ENCODE measurements around the gene KLF8. TPM values are rescaled to one million over a fixed set of nuclear protein-coding genes. Genes with fewer than 3 reads are reported as not detected.

KLF8 gene
- total RNA-seq, 1 experiment from 2014 or later: 7.3 TPM

- no peak overlapping the region for H3K27ac ChIP-seq (ENCODE audit: insufficient read length, low read depth, low read length)
- no peak overlapping the region for H2BK120ac ChIP-seq (ENCODE audit: low read depth, low read length, poor library complexity, severe bottlenecking)
- H4K20me1 ChIP-seq (ENCODE audit: control insufficient read depth, insufficient read depth, insufficient read length): no peaks in the 10 kb centered on the region
- peaks cover 7% of the 10 kb centered on the region for H3K9me3 ChIP-seq (ENCODE audit: control insufficient read depth, low read depth, low read length)
- H3T11ph ChIP-seq (ENCODE audit: low read length): no peak overlapping the region
- TF ChIP-seq CTCF (conservative IDR thresholded peaks at IDR 0.05): no peak
- H3K23me2 ChIP-seq (ENCODE audit: insufficient read length, low read depth, low read length, poor library complexity, severe bottlenecking): no peaks in the 10 kb centered on the region
- no peak for DNase-seq
- peaks cover 10 to 18% (median 11%) of the 10 kb centered on the region in 3 experiments for H3K36me3 Mint-ChIP-seq (ENCODE audit: insufficient read depth in 1 of 3, low read depth in 3 of 3)
- no peak overlapping the region for H3K14ac ChIP-seq (ENCODE audit: insufficient read depth, low read length)
- peaks cover 75 to 86% of the 10 kb centered on the region in 2 experiments for H3K9me3 Mint-ChIP-seq
- no peaks in the 10 kb centered on the region for H3K79me1 ChIP-seq (ENCODE audit: insufficient read depth, low read depth, low read length, poor library complexity, severe bottlenecking)
- no peak overlapping the region for H3K9ac ChIP-seq (ENCODE audit: extremely low read depth, insufficient read length, low read length)
- H2BK5ac ChIP-seq (ENCODE audit: insufficient read length, low read length): no peak overlapping the region
- no peak overlapping the region for H4K5ac ChIP-seq (ENCODE audit: insufficient read length, low read depth, low read length)
- H2AK5ac ChIP-seq (ENCODE audit: insufficient read length, low read length): no peak overlapping the region
- H2BK12ac ChIP-seq (ENCODE audit: insufficient read length, low read depth, low read length): no peak overlapping the region
- no peak overlapping the region for H3K4ac ChIP-seq (ENCODE audit: low read depth, low read length)
- H3K27ac Mint-ChIP-seq: no peak overlapping the region
- no peak overlapping the region for H4K91ac ChIP-seq (ENCODE audit: insufficient read length, low read depth, low read length)
- H3K4me2 ChIP-seq (ENCODE audit: insufficient read depth, insufficient read length, low read length): no peak overlapping the region
- no peak overlapping the region for H2AFZ ChIP-seq (ENCODE audit: low read length)
- H3K23ac ChIP-seq (ENCODE audit: insufficient read length, low read depth, low read length): no peak overlapping the region
- no peak overlapping the region for H4K8ac ChIP-seq (replicated peaks; ENCODE audit: insufficient read length, low read depth, low read length)
- H3K18ac ChIP-seq (ENCODE audit: insufficient read length, low read depth, low read length): no peak overlapping the region
- no peak overlapping the region for H2BK15ac ChIP-seq (ENCODE audit: low read depth, low read length)
- no peaks in the 10 kb centered on the region for H3K4me1 ChIP-seq (ENCODE audit: insufficient read depth, low read length)
- H3K27me3 Mint-ChIP-seq (ENCODE audit: low read depth): no peaks in the 10 kb centered on the region
- H3K27me3 ChIP-seq (ENCODE audit: insufficient read depth, low read length): no peaks in the 10 kb centered on the region
- no peaks in the 10 kb centered on the region for H3K4me1 Mint-ChIP-seq
- H3K56ac ChIP-seq (ENCODE audit: insufficient read length, low read depth, low read length): no peak overlapping the region
- no peaks in the 10 kb centered on the region for H3K79me2 ChIP-seq (ENCODE audit: insufficient read depth, low read length)
- no peak overlapping the region for H2BK20ac ChIP-seq (ENCODE audit: low read depth, low read length, poor library complexity, severe bottlenecking)
- no peak overlapping the region for H3K4me3 Mint-ChIP-seq
- no CpG with 5 or more reads among the region's 4 CpGs for WGBS (ENCODE audit: extremely low coverage, insufficient read length, low lambda C conversion rate)
Observed at GRCh38 chrX:56309881-56310280, 77.7 kb downstream of the KLF8 start.

All from H9 (cell line).